Spleen (tissue), 11 donors: Measurements from ENCODE around the gene EIF4H. TPM values are rescaled to one million over a fixed set of nuclear protein-coding genes. Genes with fewer than 3 reads are reported as not detected.

Source experiments
- DNase-seq: peaks from one replicate; pipeline ENCODE4 v3.0.0-alpha.2; 2020
- H3K27ac ChIP-seq, 8 donors: fragments of 200-600 bp; sonication (generic) in 7 of 8; 1 replicate in 4 of 8; 2 replicates in 4 of 8; pipeline versions ENCODE4 v1.5.0 to v1.8.0; 2016 to 2021; ENCODE audit warnings: inconsistent platforms in 4 of 8, mild to moderate bottlenecking in 4 of 8, moderate library complexity in 1 of 8
- H3K27me3 ChIP-seq, 7 donors: fragments of 200-600 bp; sonication (generic) in 6 of 7; replicated peaks in 1 of 7; 1 replicate in 4 of 7; 2 replicates in 3 of 7; pipeline versions ENCODE4 v1.5.0 to v1.8.0; 2016 to 2021; ENCODE audit warnings: inconsistent platforms in 3 of 7, mild to moderate bottlenecking in 1 of 7
- H3K36me3 ChIP-seq, 6 donors: fragments of 200-600 bp; sonication (generic) in 5 of 6; 1 replicate in 4 of 6; 2 replicates in 2 of 6; pipeline versions ENCODE4 v1.5.0 to v1.8.0; 2016 to 2021; ENCODE audit warnings: inconsistent platforms in 2 of 6
- H3K4me1 ChIP-seq, 6 donors: fragments of 200-600 bp; sonication (generic) in 5 of 6; 1 replicate in 3 of 6; 2 replicates in 3 of 6; pipeline versions ENCODE4 v1.5.0 to v1.8.0; 2016 to 2021; ENCODE audit warnings: inconsistent platforms in 3 of 6
- H3K4me3 ChIP-seq, 8 donors: fragments of 200-600 bp; sonication (generic) in 7 of 8; 1 replicate in 4 of 8; 2 replicates in 4 of 8; pipeline versions ENCODE4 v1.5.0 to v1.8.0; 2016 to 2021; ENCODE audit warnings: inconsistent platforms in 4 of 8, mild to moderate bottlenecking in 4 of 8, moderate library complexity in 2 of 8
- H3K9me3 ChIP-seq, 8 donors: fragments of 200-600 bp; sonication (generic) in 7 of 8; 1 replicate in 4 of 8; 2 replicates in 4 of 8; pipeline versions ENCODE4 v1.5.0 to v1.8.0; 2016 to 2021; ENCODE audit warnings: inconsistent platforms in 4 of 8
- CTCF ChIP-seq, 11 experiments: fragments of 200-600 bp in 7 of 11; fragments of 450-650 bp in 4 of 11; sonication (generic) in 4 of 11; IDR thresholded peaks in 8 of 11; conservative IDR thresholded peaks in 3 of 11; 1 replicate in 7 of 11; 2 replicates in 4 of 11; pipeline versions ENCODE4 v1.4.0 to v1.8.0; 2016 to 2021; ENCODE audit warnings: antibody characterized with exemption in 11 of 11, inconsistent platforms in 4 of 11, mild to moderate bottlenecking in 1 of 11
- POLR2A ChIP-seq, 3 donors: fragments of 450-650 bp; IDR thresholded peaks; one replicate each; pipeline ENCODE4 v1.5.1; 2017; ENCODE audit warnings: antibody characterized with exemption in 3 of 3, mild to moderate bottlenecking in 1 of 3
- POLR2AphosphoS5 ChIP-seq, 3 donors: sonication (generic); formaldehyde crosslinking; IDR thresholded peaks; one replicate each; pipeline ENCODE4 v1.5.1; 2017; ENCODE audit warnings: antibody characterized with exemption in 3 of 3
- WGBS, 5 donors: extraction: QIAGEN DNeasy Blood & Tissue Kit in 3 of 5; methylation state at CpG; one replicate each; pipeline versions ENCODE4 v1.1.5 to v1.1.7; 2013 to 2018; 5-methylcytosine and 5-hydroxymethylcytosine counted together
- intact Hi-C: fragments of 100-400 bp; cut with DNase I; formaldehyde crosslinking; loops from one replicate; pipeline ENCODE4 v1.15.0; 2023; ENCODE audit warnings: low total_unique reads
- microRNA-seq, 3 donors: library from miRNA; unstranded; fragments of <30 nt; microRNA quantifications; one replicate each; pipeline versions ENCODE4 to v1.1.0, GENCODE V29; 2019 to 2020
- polyA plus RNA-seq, 3 donors: library from polyadenylated mRNA; stranded (reverse); fragments of 200-250 nt; gene quantifications; one replicate each; pipeline ENCODE4 v1.2.1, GENCODE V29; 2013
- small RNA-seq, 4 donors: library from RNA; depleted of rRNA; stranded (forward); fragments of <200 nt; gene quantifications; one replicate each; pipeline ENCODE3, GENCODE V24; 2016
- total RNA-seq, 7 donors: library from RNA; depleted of rRNA in 3 of 7; stranded (reverse); fragments of >200 nt in 3 of 7; fragmentation: NEBNext Ultra II Directional in 4 of 7; extraction: Animal tissue kit (Norgen Biotek cat#: 25700) in 4 of 7; gene quantifications; one replicate each; pipeline versions ENCODE4 v1.1.0 to v1.2.1, GENCODE V29; 2016 to 2021
- donor health status: healthy with polysubstance abuse.
- donor health status: DM: no; HTN: no; CAD: no; lungs with moderate emphysema.
- donor health status: DM: no; HTN: no; CAD: no.
- donor health status: Bipolar disorder and iron deficiency.
- donor health status: healthy.
- donor health status: DM: no; HTN: no; CAD: no.
- donor health status: DM: yes; HTN: yes; CAD: no.

EIF4H gene
- total and polyA plus RNA-seq, 10 donors = 75.5 to 224 (median 185) TPM

DNA sequence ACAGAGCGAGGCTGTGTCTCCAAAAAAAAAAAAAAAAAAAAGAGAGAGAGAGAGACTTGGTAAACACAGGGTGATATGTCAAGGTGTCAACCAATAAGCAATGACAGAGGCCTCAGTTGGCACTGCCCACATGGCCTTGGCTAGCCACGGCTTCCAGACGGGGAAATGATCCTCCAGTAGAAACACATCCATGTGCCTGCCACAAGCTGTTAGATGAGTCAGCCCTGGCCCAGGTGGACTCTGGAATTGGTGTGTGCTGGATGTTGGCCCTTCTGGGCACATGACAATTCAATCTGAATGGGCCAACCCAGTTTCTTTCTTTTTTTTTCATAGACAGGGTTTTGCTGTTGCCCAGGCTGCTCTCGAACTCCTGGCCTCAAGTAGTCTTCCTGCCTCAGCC is 66.3 kb downstream of the EIF4H start:
- no peak for DNase-seq
- Histone ChIP-seq H3K36me3 (peaks cover 0 to 100% (median 89%) of the 10 kb centered on the region in 6 donors), H3K4me1 (peaks cover 4 to 44% (median 26%) of the 10 kb centered on the region in 6 donors), H3K4me3 (no peak overlapping the region), H3K9me3 (no peaks in the 10 kb centered on the region), H3K27me3 (no peaks in the 10 kb centered on the region), H3K27ac (no peak overlapping the region)
- intact Hi-C loops = no loop called here
- WGBS, 5 donors = 91 to 100% (median 96%) methylated on average over 4 of the region's 4 CpGs
- no peak for TF ChIP-seq POLR2AphosphoS5 (IDR thresholded peaks at IDR 0.05)
- TF ChIP-seq CTCF (IDR thresholded peaks at IDR 0.05 in 8 of 11, conservative IDR thresholded peaks at IDR 0.05 in 3 of 11) = no peak
- TF ChIP-seq POLR2A (IDR thresholded peaks at IDR 0.05) = no peak

- DNase-seq = no peak
- Histone ChIP-seq H3K4me1 (peaks cover 4 to 35% (median 23%) of the 10 kb centered on the region in 6 donors), H3K27ac (peak overlapping the region in 3 of 8 donors; percentile 41 to 70 (median 61)), H3K36me3 (peaks cover 0 to 100% (median 85%) of the 10 kb centered on the region in 6 donors), H3K4me3 (peak overlapping the region in 1 of 8 donors; percentile 26), H3K27me3 (no peaks in the 10 kb centered on the region), H3K9me3 (no peaks in the 10 kb centered on the region)
- 74 to 89% (median 78%) methylated on average over 6 of the region's 6 CpGs for WGBS, 5 donors
- TF ChIP-seq POLR2A (IDR thresholded peaks at IDR 0.05) = no peak
- no peak for TF ChIP-seq CTCF (IDR thresholded peaks at IDR 0.05 in 8 of 11, conservative IDR thresholded peaks at IDR 0.05 in 3 of 11)
- TF ChIP-seq POLR2AphosphoS5 (IDR thresholded peaks at IDR 0.05) = no peak
- intact Hi-C loops = no loop called here
These were observed 67.9 kb downstream of the EIF4H start for GRCh38 chr7:74242122-74242443.

DNA sequence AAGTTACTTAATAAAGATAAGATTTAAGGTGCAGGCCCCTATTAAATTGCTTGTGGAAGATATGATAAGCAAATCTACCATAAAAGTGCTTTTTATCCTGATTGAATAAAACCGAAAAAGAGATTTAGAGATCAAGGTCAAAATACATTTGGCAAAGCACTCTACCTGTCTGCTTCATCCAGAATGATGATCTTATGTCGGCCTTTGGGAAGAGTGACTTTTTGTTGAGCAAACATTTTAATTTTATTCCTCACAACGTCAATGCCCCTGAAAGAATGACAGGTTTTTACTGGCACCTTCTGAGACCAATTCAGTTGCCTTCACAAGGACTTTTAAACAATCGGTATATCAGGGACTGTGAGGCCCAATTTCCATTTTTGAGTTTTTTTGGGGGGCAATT is 72.3 kb downstream of the EIF4H start:
- H3K27me3 ChIP-seq = no peaks in the 10 kb centered on the region
- no peak for TF ChIP-seq POLR2A (IDR thresholded peaks at IDR 0.05)
- H3K9me3 ChIP-seq = no peaks in the 10 kb centered on the region
- H3K4me1 ChIP-seq = peaks cover 3 to 24% (median 17%) of the 10 kb centered on the region in 6 donors
- H3K36me3 ChIP-seq = peaks cover 0 to 100% (median 79%) of the 10 kb centered on the region in 6 donors
- H3K4me3 ChIP-seq = no peak overlapping the region
- no peak overlapping the region for H3K27ac ChIP-seq
- no peak for DNase-seq
- WGBS, 5 donors = 78 to 91% (median 90%) methylated on average over 4 of the region's 4 CpGs
- intact Hi-C loops = no loop called here

Small RNA genes lying within 50 kb of the gene (microRNA-seq; reads per million reads assigned to microRNA genes)
- 296 to 308 (median 298) reads per million in 3 donors for gene MIR590

Small RNA genes lying within 50 kb of the gene (small RNA-seq; reads per million reads assigned to genes)
- gene MIR590 = 0 to 0.46 (median 0.24) reads per million in 4 donors

Other genes starting within 250 kb of the EIF4H start
- gene ELN, start 146.2 kb upstream of the EIF4H start, total RNA-seq = 10 to 100 TPM; 11.7 to 94.7 (median 38.6) TPM
- gene ELN, start 146.2 kb upstream of the EIF4H start, polyA plus RNA-seq = 10 to 100 TPM; 11.1 to 65.9 (median 24.7) TPM
- gene LIMK1, start 90.6 kb upstream of the EIF4H start, total RNA-seq = 10 to 100 TPM; 33.1 to 45.8 (median 41.0) TPM
- 10 to 100 TPM; 15.2 to 24.6 (median 15.2) TPM for gene LIMK1, start 90.6 kb upstream of the EIF4H start, polyA plus RNA-seq
- gene LAT2, start 35.6 kb downstream of the EIF4H start, total RNA-seq = 100 to 1,000 TPM in 1 of 7 donors, 10 to 100 TPM in 6; 58.9 to 100 (median 76.4) TPM
- gene LAT2, start 35.6 kb downstream of the EIF4H start, polyA plus RNA-seq = 100 to 1,000 TPM; 108 to 130 (median 127) TPM
- 10 to 100 TPM in 6 of 7 donors, 1 to 10 TPM in 1; 7.5 to 24.7 (median 19.0) TPM for gene RFC2, start 80.0 kb downstream of the EIF4H start, total RNA-seq
- 10 to 100 TPM; 17.0 to 25.0 (median 23.2) TPM for gene RFC2, start 80.0 kb downstream of the EIF4H start, polyA plus RNA-seq
- 10 to 100 TPM; 15.7 to 18.6 (median 17.4) TPM for gene CLIP2, start 115.1 kb downstream of the EIF4H start, total RNA-seq
- 1 to 10 TPM; 2.7 to 9.7 (median 2.7) TPM for gene CLIP2, start 115.1 kb downstream of the EIF4H start, polyA plus RNA-seq